Measurements from ENCODE around the gene RETREG1.
"Not testable (repeated sequence)": the region's sequence is repeated elsewhere in the genome, so short reads cannot be mapped to it uniquely, and the experiment has no call there.

The RETREG1 gene

GRCh38 chr5:16482891-16483290 is 133.9 kb downstream of the RETREG1 start:
- FAIRE-seq: no peak

GRCh38 chr5:16480821-16481538 is 135.8 kb downstream of the RETREG1 start:
- no peak for FAIRE-seq

- FAIRE-seq: no peak
These were observed 136.7 kb downstream of the RETREG1 start for GRCh38 chr5:16480144-16480543.

- no peak for FAIRE-seq
These were observed 139.3 kb downstream of the RETREG1 start for GRCh38 chr5:16477541-16477940.

- FAIRE-seq: not testable (repeated sequence)
These were observed 140.4 kb downstream of the RETREG1 start for GRCh38 chr5:16476417-16476816.

GRCh38 chr5:16471387-16471786 is 145.4 kb downstream of the RETREG1 start:
- no peak for FAIRE-seq

GRCh38 chr5:16467363-16468219 is 149.2 kb downstream of the RETREG1 start:
- FAIRE-seq: no peak

- no peak for FAIRE-seq
These were observed 151.0 kb downstream of the RETREG1 start, which contains the start of gene ZNF622 for GRCh38 chr5:16465544-16466432. Gene ZNF622 (minus strand): TSS chr5:16465800. CDS start chr5:16465665, 135 bp downstream.

GRCh38 chr5:16464664-16465543 is 151.9 kb downstream of the RETREG1 start:
- FAIRE-seq: no peak

- no peak for FAIRE-seq
These were observed 152.6 kb downstream of the RETREG1 start for GRCh38 chr5:16464231-16464630.

- FAIRE-seq: no peak
These were observed 155.0 kb downstream of the RETREG1 start for GRCh38 chr5:16461782-16462181.

- FAIRE-seq: no peak
These were observed 155.8 kb downstream of the RETREG1 start for GRCh38 chr5:16461026-16461425.

GRCh38 chr5:16459451-16459850 is 157.3 kb downstream of the RETREG1 start:
- no peak for FAIRE-seq

- no peak for FAIRE-seq
These were observed 158.9 kb downstream of the RETREG1 start for GRCh38 chr5:16457853-16458252.

GRCh38 chr5:16457451-16457850 is 159.3 kb downstream of the RETREG1 start:
- FAIRE-seq: no peak

GRCh38 chr5:16456103-16456832 is 160.5 kb downstream of the RETREG1 start:
- FAIRE-seq: peak; percentile 97

GRCh38 chr5:16455668-16456067 is 161.1 kb downstream of the RETREG1 start:
- no peak for FAIRE-seq

GRCh38 chr5:16454686-16455085 is 162.1 kb downstream of the RETREG1 start:
- no peak for FAIRE-seq

GRCh38 chr5:16453609-16454008 is 163.2 kb downstream of the RETREG1 start:
- no peak for FAIRE-seq

GRCh38 chr5:16450163-16450562 is 166.6 kb downstream of the RETREG1 start:
- no peak for FAIRE-seq

- no peak for FAIRE-seq
These were observed 169.8 kb downstream of the RETREG1 start for GRCh38 chr5:16446993-16447392.
